ENCODE measurements around the gene PON3.

DNA sequence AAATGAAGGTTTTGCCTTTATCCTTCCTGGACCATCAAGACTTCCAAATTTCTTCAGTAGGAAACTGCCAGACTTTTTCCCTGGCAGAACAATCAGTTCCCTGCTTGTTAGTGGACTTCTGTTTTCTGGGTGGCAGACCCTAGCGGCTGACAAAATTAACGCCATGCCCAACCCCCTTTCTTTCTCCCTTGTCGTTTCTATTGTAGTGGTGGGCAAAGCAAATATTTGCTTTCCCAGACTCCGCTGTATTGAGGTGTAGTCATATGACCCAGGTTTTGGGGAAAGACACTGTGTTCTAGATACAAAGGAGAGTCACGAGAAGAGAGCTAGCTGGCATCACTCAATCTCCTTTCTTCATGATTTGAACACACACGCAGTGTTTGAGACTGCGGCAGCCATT is 31.0 kb upstream of the PON3 start:
- TF ChIP-seq, protein P1, sequence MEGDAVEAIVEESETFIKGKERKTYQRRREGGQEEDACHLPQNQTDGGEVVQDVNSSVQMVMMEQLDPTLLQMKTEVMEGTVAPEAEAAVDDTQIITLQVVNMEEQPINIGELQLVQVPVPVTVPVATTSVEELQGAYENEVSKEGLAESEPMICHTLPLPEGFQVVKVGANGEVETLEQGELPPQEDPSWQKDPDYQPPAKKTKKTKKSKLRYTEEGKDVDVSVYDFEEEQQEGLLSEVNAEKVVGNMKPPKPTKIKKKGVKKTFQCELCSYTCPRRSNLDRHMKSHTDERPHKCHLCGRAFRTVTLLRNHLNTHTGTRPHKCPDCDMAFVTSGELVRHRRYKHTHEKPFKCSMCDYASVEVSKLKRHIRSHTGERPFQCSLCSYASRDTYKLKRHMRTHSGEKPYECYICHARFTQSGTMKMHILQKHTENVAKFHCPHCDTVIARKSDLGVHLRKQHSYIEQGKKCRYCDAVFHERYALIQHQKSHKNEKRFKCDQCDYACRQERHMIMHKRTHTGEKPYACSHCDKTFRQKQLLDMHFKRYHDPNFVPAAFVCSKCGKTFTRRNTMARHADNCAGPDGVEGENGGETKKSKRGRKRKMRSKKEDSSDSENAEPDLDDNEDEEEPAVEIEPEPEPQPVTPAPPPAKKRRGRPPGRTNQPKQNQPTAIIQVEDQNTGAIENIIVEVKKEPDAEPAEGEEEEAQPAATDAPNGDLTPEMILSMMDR (conservative IDR thresholded peaks at IDR 0.05; ENCODE audit: low read depth, low read length) = no peak
- TF ChIP-seq EZH2 (IDR thresholded peaks at IDR 0.05; ENCODE audit: low read length, unreplicated experiment) = no peak
- TF ChIP-seq EZH2phosphoT487 (IDR thresholded peaks at IDR 0.05; ENCODE audit: borderline replicate concordance, low read length) = no peak
